Gastrocnemius medialis (tissue), 4 donors: Measurements from ENCODE around the gene EPX. TPM values are rescaled to one million over a fixed set of nuclear protein-coding genes. Genes with fewer than 3 reads are reported as not detected.

Experiments used
- ATAC-seq, 2 donors: fragments of 150-250 bp; one replicate each; pipeline ENCODE4 v1.9.1; 2016
- DNase-seq, 2 donors: peaks; one replicate each; pipeline ENCODE4 v3.0.0-alpha.2; 2019
- H3K27ac ChIP-seq, 4 donors: fragments of 200-600 bp; sonication (generic); 1 replicate in 1 of 4; 2 replicates in 3 of 4; pipeline ENCODE4 v1.5.1; 2016 to 2018; ENCODE audit warnings: mild to moderate bottlenecking in 2 of 4, moderate library complexity in 1 of 4
- H3K27me3 ChIP-seq, 3 donors: fragments of 200-600 bp; sonication (generic) in 2 of 3; 1 replicate in 1 of 3; 2 replicates in 2 of 3; pipeline versions ENCODE4 v1.5.1 to v1.6.0; 2016 to 2019; ENCODE audit warnings: mild to moderate bottlenecking in 1 of 3, moderate library complexity in 1 of 3
- H3K36me3 ChIP-seq, 2 donors: fragments of 200-600 bp; sonication (generic) in 1 of 2; one replicate each; pipeline ENCODE4 v1.5.1; 2017 to 2018
- H3K4me1 ChIP-seq, 2 donors: fragments of 200-600 bp; sonication (generic) in 1 of 2; one replicate each; pipeline ENCODE4 v1.5.1; 2016 to 2017; ENCODE audit warnings: mild to moderate bottlenecking in 2 of 2
- H3K4me3 ChIP-seq, 4 donors: fragments of 200-600 bp; sonication (generic) in 3 of 4; 1 replicate in 1 of 4; 2 replicates in 3 of 4; pipeline ENCODE4 v1.5.1; 2016 to 2019; ENCODE audit warnings: mild to moderate bottlenecking in 2 of 4
- H3K9me3 ChIP-seq, 3 donors: fragments of 200-600 bp; sonication (generic) in 2 of 3; 1 replicate in 1 of 3; 2 replicates in 2 of 3; pipeline ENCODE4 v1.5.1; 2016 to 2019
- POLR2A ChIP-seq, 2 donors: fragments of 450-650 bp; IDR thresholded peaks; one replicate each; pipeline ENCODE4 v1.6.1; 2017; ENCODE audit warnings: antibody characterized with exemption in 2 of 2, mild to moderate bottlenecking in 2 of 2, moderate library complexity in 2 of 2
- in situ Hi-C, 4 donors: fragments of 200-750 bp; cut with MboI; loops; one replicate each; pipeline versions ENCODE4 v1.15.0 to v1.8.0; 2017; ENCODE audit warnings: low sequenced_read_pairs in 4 of 4
- intact Hi-C: fragments of 100-400 bp; cut with DNase I; formaldehyde crosslinking; loops from one replicate; pipeline ENCODE4 v1.15.1; 2023; ENCODE audit warnings: low total_unique reads
- total RNA-seq, 4 donors: library from RNA; depleted of rRNA; stranded (reverse); fragments of >200 nt; gene quantifications; one replicate each; pipeline versions ENCODE4 v1.1.0 to v1.2.3, GENCODE V29; 2016
- TF ChIP-seq, protein P1 (sequence below), 5 experiments: fragments of 450-650 bp in 3 of 5; fragments of 200-600 bp in 2 of 5; sonication (generic) in 2 of 5; IDR thresholded peaks in 4 of 5; conservative IDR thresholded peaks in 1 of 5; 1 replicate in 4 of 5; 2 replicates in 1 of 5; pipeline ENCODE4 v1.5.1; 2016 to 2019; ENCODE audit warnings: antibody characterized with exemption in 5 of 5, mild to moderate bottlenecking in 3 of 5, moderate library complexity in 3 of 5

EPX gene
- total RNA-seq, 4 donors from 2014 or later, result not detected

DNA sequence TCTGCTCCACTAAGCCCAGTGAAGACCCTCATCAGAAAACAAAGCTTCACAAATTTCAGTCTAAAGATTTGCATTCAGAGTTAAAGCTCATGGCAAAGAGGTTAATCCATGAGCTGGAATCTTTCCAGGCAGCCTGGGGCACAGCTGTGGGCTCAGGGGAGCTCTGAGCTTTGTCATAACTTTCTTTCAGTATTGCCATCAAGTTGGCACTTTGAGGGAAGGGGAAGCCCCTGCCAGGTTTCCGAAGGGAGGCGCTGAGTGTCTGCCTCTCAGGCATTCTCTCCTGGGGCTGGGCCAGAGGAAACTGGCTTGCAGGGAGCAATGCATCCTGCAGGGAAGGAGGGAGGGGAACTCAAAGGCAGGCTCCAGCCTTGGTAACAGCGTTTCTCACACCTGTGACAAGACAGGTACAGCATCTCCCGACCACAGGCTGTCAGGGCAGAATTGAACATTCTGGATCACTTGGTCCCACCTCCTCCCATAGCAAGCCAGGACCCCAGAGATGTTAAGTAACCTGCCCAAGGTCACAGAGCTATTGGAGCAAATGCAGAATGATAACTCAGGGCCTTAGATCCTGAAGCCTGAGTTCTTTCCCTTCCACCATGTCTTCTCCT lies 49.8 kb downstream of the EPX start:
- Histone ChIP-seq H3K9me3 (no peaks in the 10 kb centered on the region), H3K27me3 (peaks cover 6% of the 10 kb centered on the region in 3 donors), H3K27ac (no peak overlapping the region), H3K4me1 (no peaks in the 10 kb centered on the region), H3K4me3 (no peak overlapping the region), H3K36me3 (no peaks in the 10 kb centered on the region)
- in situ Hi-C loops (no loop called here), intact Hi-C loops (no loop called here)
- TF ChIP-seq POLR2A (IDR thresholded peaks at IDR 0.05), result no peak
- TF ChIP-seq, protein P1, sequence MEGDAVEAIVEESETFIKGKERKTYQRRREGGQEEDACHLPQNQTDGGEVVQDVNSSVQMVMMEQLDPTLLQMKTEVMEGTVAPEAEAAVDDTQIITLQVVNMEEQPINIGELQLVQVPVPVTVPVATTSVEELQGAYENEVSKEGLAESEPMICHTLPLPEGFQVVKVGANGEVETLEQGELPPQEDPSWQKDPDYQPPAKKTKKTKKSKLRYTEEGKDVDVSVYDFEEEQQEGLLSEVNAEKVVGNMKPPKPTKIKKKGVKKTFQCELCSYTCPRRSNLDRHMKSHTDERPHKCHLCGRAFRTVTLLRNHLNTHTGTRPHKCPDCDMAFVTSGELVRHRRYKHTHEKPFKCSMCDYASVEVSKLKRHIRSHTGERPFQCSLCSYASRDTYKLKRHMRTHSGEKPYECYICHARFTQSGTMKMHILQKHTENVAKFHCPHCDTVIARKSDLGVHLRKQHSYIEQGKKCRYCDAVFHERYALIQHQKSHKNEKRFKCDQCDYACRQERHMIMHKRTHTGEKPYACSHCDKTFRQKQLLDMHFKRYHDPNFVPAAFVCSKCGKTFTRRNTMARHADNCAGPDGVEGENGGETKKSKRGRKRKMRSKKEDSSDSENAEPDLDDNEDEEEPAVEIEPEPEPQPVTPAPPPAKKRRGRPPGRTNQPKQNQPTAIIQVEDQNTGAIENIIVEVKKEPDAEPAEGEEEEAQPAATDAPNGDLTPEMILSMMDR (IDR thresholded peaks at IDR 0.05 in 4 of 5, conservative IDR thresholded peaks at IDR 0.05 in 1 of 5), result no peak
- DNase-seq, result no peak
- no peak for ATAC-seq

DNA sequence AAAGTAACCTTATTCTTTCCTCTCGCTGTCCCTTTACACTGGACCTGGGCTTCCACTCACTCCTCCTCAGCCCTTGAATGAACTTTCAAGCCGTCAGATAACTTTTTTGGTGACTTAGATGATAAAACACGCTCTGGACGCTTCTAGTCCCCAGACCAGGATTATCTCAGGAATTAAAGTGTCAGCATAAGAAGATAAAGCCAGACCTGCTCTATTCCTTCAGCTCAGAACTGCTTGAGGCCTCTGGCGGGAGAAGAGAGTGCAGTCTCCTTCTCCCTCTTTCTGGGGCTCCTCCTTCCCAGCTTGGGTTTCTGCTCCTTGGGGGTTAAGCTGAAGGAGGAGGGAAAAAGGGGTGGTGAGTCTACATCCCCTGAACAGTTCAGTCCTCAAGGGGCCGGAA lies 52.4 kb downstream of the EPX start:
- intact Hi-C loops (no loop called here), in situ Hi-C loops (no loop called here)
- H3K4me1 ChIP-seq, result peaks cover 0 to 10% of the 10 kb centered on the region in 2 donors
- H3K27me3 ChIP-seq, result peaks cover 13 to 16% (median 15%) of the 10 kb centered on the region in 3 donors
- TF ChIP-seq, protein P1 (IDR thresholded peaks at IDR 0.05 in 4 of 5, conservative IDR thresholded peaks at IDR 0.05 in 1 of 5), result no peak
- no peak for TF ChIP-seq POLR2A (IDR thresholded peaks at IDR 0.05)
- no peak overlapping the region for H3K4me3 ChIP-seq
- DNase-seq (no peak), ATAC-seq (no peak)
- no peaks in the 10 kb centered on the region for H3K36me3 ChIP-seq
- no peaks in the 10 kb centered on the region for H3K9me3 ChIP-seq
- H3K27ac ChIP-seq, result no peak overlapping the region

- no peak for DNase-seq
- TF ChIP-seq, protein P1 (IDR thresholded peaks at IDR 0.05 in 4 of 5, conservative IDR thresholded peaks at IDR 0.05 in 1 of 5), result no peak
- TF ChIP-seq POLR2A (IDR thresholded peaks at IDR 0.05), result no peak
- in situ Hi-C loops (no loop called here), intact Hi-C loops (no loop called here)
- Histone ChIP-seq H3K4me3 (no peak overlapping the region), H3K9me3 (no peaks in the 10 kb centered on the region), H3K36me3 (no peaks in the 10 kb centered on the region), H3K27ac (no peak overlapping the region), H3K27me3 (peaks cover 11 to 16% (median 12%) of the 10 kb centered on the region in 3 donors), H3K4me1 (peaks cover 0 to 10% of the 10 kb centered on the region in 2 donors)
- no peak for ATAC-seq
These were observed 53.0 kb downstream of the EPX start for GRCh38 chr17:58245428-58246103.

DNA sequence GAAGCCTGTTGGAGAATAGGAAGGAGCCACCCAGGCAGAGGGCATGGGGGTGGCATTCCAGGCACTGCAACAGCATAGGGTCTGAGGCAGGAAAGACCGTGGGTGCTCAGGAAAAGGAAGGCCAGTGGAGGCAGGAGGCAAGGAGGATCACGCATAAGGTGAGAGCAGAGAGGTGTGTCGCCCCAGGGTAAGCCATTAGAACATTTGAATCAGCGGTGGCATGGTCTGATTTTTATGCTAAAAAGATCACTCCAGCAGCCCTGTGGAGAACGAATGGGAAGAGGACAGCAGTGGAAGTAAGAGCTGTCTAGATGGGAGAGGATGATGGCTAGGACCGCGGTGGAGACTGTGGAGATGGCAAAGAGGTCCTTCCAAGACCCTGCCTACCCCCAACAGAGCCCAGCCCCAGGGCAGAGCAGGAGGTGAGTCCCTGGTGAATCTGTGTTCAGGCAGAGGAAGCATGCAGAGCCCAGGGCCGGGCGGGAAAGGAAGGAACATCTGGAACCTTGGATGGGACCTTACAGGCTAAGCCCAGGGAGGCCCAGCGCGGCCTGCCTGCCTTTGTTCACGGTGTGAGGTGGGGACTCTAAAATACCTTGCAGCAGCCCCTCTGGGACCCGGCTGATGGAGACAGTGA lies 53.7 kb downstream of the EPX start:
- intact Hi-C loops (no loop called here), in situ Hi-C loops (no loop called here)
- ATAC-seq (no peak), DNase-seq (no peak)
- TF ChIP-seq POLR2A (IDR thresholded peaks at IDR 0.05), result no peak
- TF ChIP-seq, protein P1 (IDR thresholded peaks at IDR 0.05 in 4 of 5, conservative IDR thresholded peaks at IDR 0.05 in 1 of 5), result no peak
- Histone ChIP-seq H3K4me1 (peaks cover 0 to 10% of the 10 kb centered on the region in 2 donors), H3K4me3 (no peak overlapping the region), H3K36me3 (no peaks in the 10 kb centered on the region), H3K27me3 (peaks cover 9 to 16% (median 12%) of the 10 kb centered on the region in 3 donors), H3K27ac (no peak overlapping the region), H3K9me3 (no peaks in the 10 kb centered on the region)
